ENCODE measurements around the gene POLR1G.

DNA sequence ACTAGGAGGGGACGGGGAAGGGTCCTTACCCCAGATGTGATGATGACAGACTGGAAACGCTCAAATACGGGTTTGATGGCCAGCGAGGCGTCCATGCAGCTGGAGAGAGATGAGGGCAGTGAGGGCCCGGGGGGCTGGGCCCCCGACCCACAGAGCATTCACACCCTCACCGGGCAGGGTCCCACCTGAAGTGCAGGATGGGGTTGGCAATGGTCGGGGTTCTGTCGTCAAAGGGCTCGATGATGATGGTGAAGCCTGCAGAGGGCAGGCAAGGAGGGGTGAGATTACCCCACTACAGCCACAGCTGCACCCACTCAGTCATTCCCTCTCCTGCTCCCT lies 49.0 kb upstream of the POLR1G start:
- TF ChIP-seq, protein P1, sequence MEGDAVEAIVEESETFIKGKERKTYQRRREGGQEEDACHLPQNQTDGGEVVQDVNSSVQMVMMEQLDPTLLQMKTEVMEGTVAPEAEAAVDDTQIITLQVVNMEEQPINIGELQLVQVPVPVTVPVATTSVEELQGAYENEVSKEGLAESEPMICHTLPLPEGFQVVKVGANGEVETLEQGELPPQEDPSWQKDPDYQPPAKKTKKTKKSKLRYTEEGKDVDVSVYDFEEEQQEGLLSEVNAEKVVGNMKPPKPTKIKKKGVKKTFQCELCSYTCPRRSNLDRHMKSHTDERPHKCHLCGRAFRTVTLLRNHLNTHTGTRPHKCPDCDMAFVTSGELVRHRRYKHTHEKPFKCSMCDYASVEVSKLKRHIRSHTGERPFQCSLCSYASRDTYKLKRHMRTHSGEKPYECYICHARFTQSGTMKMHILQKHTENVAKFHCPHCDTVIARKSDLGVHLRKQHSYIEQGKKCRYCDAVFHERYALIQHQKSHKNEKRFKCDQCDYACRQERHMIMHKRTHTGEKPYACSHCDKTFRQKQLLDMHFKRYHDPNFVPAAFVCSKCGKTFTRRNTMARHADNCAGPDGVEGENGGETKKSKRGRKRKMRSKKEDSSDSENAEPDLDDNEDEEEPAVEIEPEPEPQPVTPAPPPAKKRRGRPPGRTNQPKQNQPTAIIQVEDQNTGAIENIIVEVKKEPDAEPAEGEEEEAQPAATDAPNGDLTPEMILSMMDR (IDR thresholded peaks at IDR 0.05), result no peak
- TF ChIP-seq POLR2A (IDR thresholded peaks at IDR 0.05), result no peak
- TF ChIP-seq POLR2AphosphoS5 (IDR thresholded peaks at IDR 0.05), result no peak
- no peak for TF ChIP-seq EP300 (IDR thresholded peaks at IDR 0.05)
